Renal pelvis (tissue), 4 donors: ENCODE results near the gene CRY2. TPM values are rescaled to one million over a fixed set of nuclear protein-coding genes. Genes with fewer than 3 reads are reported as not detected.

ENCODE experiments used
- DNase-seq: peaks from one replicate; pipeline ENCODE4 v3.0.0-alpha.2; 2013
- polyA plus RNA-seq, 3 donors: library from polyadenylated mRNA; unstranded; fragments of 120-200 nt; gene quantifications; one replicate each; pipeline ENCODE4 v1.2.1, GENCODE V29; 2013; ENCODE audit not compliant: insufficient read length in 3 of 3

CRY2 gene
- polyA plus RNA-seq, 3 donors, result 26.5 to 33.1 (median 32.4) TPM

DNA sequence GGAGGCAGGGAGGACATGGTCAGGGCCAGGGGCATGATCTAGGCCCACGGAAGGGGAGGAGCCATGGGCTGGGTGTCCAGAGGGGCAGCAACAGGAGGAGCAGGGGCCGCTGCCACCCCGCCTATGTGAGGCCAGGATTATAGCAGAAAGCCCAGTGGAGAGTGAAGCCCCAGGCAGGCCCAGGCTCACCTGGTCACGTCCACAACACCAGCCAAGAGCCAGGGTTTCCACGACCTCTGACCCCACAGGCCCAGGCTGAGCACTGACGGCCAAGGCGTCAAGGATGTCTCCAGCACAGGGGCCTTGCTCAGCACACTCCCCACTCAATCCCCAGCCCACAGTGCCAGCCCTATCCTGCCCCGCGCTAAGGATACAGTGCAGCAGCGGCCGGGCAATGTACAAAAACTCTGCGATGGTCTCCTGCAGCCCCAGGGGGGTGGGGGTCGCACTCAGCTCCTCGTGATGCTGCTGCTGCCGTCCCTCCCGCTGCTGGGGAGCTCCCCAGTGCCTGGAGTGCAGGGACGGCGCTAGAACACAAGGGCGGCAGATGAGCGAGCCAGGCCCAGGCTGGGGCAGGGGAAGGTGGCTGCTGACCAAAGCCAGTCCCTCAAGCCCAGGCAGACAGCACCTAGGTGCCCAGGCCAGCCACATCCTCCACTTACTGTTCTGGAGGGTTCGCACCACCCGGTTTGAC, 66.8 kb downstream of the CRY2 start:
- no peak for DNase-seq

DNA sequence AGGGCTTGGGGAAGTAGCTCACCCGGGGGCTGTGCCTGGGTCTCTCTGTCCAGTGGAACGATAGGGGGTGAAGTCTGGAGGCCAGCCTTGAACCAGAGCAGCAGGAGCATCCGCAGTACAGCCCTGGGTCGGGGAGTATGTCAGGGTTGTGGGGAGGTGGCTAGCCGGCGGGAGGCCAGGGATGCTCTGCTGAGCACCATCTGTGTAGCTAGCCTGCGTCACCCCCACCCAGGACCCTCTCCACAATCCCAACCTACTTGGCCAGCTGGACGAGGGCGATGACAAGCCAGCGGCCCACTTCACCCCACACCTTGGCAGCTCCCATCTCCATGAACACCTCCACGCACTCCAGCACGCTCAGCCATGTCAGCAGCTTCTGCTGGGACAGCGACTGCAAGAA, 68.2 kb downstream of the CRY2 start:
- no peak for DNase-seq

- DNase-seq, result no peak
Observed at GRCh38 chr11:45917286-45917622, 70.0 kb downstream of the CRY2 start.

DNA sequence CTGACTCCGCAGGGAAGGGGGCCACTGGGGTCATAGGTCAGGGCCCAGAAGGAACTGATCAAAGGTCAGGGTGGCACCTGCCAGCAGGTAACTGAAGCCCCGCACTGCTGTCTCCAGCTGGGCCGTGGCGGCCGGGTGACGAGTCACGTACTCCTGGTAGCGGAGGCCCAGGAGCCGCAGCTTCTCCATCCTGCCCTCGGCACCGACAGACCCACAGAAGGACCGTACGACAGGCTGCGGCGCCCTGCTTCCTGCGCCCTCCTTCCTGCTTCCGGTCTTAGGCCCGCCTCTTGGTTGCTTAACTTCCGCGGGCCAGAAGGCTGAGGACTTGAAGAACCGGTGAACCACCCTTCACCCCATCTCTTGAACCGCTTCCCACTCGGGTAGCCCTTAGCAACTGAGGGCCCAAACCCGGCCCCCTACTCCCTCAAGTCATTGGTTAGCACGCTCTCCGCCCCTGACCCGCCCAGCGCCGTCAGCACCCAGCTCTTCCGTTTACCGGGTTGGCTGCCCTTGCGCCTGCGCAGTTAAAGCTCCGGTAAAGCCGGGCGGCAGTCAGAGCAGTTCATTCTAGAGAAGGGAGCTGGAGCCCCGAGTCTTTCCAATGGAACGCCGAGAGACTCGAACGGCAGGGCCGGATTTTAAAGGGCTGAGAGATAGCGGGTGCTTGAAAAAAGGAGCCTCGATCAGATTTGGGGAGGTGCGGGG, 70.5 kb downstream of the CRY2 start, which contains the start of gene PEX16:
TSS of gene PEX16 (minus strand) at position 255 of the 708 bp plus-strand sequence. CDS start at position 189, 66 bp downstream.
- DNase-seq, result peak; percentile 97

- DNase-seq, result peak; percentile 49
Observed at GRCh38 chr11:45918331-45918941, 71.2 kb downstream of the CRY2 start.

DNA sequence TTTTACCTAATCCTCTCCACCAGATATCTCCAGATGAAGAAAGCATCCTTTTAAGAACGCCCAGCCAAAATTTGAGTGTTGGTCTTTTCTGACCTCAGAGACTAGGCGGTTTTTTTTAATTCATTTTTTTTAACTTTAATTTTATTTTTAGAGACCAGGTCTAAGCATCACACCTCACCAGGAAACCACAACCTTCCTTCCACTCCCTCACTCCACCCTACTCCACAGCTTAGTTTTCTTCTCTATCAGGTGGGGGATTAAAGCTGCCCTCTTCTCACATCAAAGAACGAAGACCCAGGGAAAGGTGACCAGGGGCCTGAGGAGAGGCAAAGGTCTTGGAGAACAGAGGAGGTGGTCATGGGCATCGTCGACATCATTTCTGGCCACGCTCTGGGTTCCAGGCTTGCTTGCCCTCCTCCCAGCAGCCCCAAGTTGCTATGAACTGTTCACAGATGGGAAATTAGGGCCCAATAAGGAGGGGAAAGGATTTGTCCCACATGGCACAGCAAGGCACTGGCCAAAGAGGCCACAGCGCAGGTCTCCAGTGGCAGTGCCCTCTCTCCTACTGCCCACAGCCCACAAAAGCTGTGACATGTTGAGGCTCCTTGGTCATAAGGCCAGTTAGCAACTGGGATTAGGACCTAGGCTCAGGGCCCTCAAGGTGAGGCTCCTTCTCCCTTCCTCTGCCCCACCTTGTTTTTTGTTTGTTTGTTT, 71.8 kb downstream of the CRY2 start:
- no peak for DNase-seq

- no peak for DNase-seq
Observed at GRCh38 chr11:45919806-45920530, 72.7 kb downstream of the CRY2 start.

DNA sequence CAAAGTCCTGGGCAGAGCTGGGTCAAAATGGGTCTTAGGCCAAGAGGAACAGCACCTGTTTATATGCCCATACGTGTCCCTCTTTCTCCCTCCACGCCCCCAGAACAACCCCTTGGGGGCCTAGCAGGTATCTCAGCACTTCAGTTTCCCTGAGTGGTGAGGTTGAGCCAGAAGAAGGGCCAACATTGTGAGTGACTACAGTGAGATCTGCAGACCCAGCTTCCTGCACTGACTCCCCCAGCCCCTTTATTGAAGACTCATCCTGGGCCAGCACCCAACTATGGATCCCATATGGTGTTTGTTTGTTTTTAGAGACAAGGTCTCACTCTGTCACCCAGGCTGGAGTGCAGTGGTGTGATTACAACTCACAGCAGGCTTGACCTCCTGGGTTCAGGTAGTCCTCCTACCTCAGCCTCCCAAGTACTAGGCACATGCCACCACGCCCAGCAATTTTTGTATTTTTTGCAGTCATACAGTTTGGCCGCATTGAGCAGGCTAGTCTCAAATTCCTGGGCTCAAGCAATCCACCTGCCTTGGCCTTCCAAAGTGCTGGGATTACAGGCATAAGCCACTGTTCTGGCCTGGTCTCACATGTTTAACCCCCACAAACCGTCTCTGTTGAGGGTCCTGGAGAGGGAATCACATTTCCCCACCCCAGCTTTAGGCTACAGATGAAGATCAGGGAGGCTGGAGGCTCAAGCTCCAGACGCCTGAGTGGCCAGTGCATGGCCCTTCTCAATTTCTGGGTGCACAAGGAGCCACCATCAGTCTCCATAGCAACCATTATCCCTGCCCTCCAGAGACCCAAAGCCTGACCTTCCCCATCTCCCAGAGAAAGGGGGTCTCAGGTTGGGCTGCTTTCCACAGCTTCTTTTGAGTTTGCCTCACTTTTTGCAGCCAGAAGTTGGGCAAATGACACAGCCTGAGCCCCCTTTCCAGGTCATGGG, 73.5 kb downstream of the CRY2 start:
- DNase-seq, result no peak

DNA sequence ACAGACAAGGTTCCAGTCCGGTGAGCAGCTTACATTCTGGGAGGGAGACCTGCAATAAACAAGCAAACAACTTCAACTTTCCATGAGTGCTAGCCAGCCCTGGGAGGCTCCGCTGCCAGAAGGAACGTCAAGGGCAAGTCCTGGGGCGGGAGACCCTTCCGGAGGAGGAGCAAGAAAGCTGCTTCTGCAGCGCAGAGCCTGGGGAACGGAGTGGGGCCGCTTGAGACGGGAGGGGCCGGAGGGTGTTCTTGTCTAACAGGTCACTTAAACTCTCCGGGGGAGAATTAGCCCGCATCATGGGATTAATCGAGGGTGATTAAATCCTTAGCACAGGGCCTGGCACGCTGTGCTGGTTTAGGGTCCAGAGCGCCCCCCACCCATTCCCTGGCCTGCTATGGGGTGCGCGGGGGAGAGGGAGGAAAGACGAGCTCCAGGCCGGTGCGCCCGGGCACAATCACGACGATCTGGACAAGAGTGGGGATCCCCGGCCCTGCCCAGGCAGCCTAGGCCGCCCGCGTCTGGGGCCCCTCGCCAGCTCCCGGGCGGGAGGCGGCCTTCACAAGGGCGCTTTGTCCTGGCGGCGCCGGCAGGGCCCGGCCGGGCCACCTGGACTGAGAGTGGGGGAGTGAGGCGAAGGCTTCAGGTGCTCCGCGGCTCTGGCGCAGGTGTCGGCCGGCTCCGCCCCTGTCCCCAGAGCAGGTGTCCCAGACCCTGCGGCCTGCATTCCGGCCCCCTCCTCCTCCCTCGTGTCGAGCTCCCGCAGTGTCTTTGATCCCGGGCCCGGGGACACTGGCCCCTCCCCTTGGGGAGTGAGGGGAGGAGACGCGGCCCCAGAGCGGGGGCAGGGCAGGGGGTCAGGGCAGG, 74.5 kb downstream of the CRY2 start:
- DNase-seq, result peak; percentile 61

GRCh38 chr11:45922425-45923082, 75.3 kb downstream of the CRY2 start, which contains the start of gene LARGE2:
Gene LARGE2 (plus strand): TSS chr11:45922656. CDS start chr11:45922883, 227 bp downstream.
- DNase-seq, result peak; percentile 46

DNA sequence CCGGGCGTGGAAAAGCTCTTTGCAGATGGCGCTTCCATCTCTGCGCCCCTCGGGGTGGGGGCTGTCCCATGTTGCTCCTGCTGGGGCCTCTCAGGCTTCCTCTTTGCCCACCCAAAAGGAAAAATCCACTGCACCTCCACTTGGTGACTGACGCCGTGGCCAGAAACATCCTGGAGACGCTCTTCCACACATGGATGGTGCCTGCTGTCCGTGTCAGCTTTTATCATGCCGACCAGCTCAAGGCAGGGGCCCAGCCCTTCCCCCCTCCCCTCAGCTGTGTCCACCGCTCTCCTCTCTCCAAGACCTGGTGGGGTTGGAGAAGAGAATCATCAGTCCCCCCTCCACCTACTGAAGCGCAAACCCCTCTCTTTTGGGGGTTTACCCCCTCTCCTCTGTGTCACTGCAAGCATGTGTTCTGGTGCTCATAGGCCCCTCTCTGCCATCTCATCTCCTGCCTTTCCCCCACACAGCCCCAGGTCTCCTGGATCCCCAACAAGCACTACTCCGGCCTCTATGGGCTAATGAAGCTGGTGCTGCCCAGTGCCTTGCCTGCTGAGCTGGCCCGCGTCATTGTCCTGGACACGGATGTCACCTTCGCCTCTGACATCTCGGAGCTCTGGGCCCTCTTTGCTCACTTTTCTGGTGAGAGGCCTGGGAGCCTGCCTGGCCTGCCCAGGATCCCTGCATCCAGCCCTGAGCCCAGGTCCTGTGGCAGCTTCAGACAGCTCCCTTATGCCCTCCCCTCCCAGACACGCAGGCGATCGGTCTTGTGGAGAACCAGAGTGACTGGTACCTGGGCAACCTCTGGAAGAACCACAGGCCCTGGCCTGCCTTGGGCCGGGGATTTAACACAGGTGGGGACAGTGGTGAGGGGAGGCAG, 77.0 kb downstream of the CRY2 start:
- no peak for DNase-seq

DNA sequence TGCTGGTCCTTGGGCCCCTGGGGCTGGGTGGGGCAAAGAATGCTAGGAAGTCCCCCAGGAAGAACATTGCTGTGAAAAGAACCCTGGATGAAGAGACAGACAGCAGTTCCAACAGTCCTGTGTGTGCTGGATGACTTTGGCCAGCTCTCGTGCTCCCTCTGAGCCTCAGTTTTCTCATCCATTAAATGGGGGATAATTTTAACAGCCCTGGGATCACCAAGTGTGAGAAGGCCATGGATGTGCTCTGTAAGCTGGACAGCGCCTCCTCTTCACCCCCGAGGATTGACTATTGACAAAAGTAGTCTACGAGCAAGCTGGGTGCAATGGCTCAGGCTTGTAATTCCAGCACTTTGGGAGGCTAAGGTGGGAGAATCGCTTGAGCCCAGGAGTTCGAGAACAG, 77.7 kb downstream of the CRY2 start:
- DNase-seq, result no peak

DNA sequence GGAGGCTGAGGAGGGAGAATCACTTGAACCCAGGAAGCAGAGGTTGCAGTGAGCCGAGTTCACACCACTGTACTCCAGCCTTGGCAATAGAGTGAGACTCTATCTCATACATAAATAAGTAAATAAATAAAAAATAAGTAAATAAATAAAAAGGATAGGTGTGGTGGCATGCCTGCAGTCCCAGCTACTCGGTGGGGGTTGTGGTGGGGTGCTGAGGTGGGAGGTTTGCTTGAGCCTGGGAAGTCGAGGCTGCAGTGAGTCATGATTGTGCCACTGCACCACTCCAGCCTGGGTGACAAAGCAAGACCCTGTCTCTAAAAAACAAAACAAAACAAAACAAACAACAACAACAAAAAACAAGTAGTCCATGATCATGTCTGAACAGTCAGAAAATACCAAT, 78.3 kb downstream of the CRY2 start:
- no peak for DNase-seq

GRCh38 chr11:45926001-45926401, 78.7 kb downstream of the CRY2 start:
- DNase-seq, result no peak

DNA sequence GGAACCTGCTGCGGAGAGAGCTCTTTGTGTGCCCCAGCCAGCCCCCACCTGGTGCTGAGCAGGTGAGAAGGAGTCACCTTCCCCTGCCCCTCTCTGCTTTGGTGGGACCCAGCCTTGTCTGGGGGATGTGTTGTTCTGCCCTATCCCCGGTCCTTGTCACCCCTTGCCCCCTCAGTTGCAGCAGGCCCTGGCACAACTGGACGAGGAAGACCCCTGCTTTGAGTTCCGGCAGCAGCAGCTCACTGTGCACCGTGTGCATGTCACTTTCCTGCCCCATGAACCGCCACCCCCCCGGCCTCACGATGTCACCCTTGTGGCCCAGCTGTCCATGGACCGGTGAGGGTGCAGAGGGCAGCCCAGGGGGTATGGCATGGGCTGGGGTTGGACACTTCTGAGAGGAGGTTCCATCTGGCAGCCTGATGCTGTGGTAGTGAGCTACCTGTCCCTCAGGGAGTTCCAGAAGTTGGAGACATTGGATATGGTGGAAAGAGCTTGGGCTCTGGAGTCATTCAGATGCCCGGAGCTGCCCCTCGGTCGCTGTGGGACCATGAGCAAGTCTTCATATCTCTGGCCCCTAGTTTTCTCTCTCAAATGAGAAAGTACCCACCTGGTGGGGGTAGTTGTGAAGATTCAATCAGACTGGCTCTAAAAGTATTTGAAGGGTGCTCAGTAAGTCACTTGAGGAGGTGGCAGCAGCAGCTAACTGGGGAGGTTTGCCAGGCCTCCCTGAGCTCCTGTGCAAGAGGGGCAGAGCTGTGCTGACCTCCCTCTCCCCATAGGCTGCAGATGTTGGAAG, 79.5 kb downstream of the CRY2 start:
- DNase-seq, result no peak

GRCh38 chr11:45927332-45927683, 80.0 kb downstream of the CRY2 start:
- no peak for DNase-seq
